Fibroblast of mammary gland (primary cell): ENCODE measurements around the gene ETV5.

Source experiments
- DNase-seq: peaks from one replicate; pipeline ENCODE4 v3.0.0-alpha.2; 2010; ENCODE audit warnings: low read depth
- H3K4me3 ChIP-seq: 2 replicates; pipeline ENCODE4 v1.5.1; 2011; ENCODE audit warnings: low read depth, mild to moderate bottlenecking, low read length, moderate library complexity; ENCODE audit not compliant: control insufficient read depth
- CTCF ChIP-seq: conservative IDR thresholded peaks from 2 replicates; pipeline ENCODE4 v1.5.1; 2011; ENCODE audit warnings: low read depth, low read length, inconsistent platforms; ENCODE audit not compliant: control insufficient read depth, insufficient read depth

The ETV5 gene

GRCh38 chr3:186060222-186060621, 48.7 kb downstream of the ETV5 start:
- DNase-seq = no peak
- H3K4me3 ChIP-seq = no peak overlapping the region
- no peak for TF ChIP-seq CTCF

GRCh38 chr3:186059192-186059591, 49.7 kb downstream of the ETV5 start:
- DNase-seq = no peak
- no peak for TF ChIP-seq CTCF

GRCh38 chr3:186058225-186058624, 50.7 kb downstream of the ETV5 start:
- no peak for TF ChIP-seq CTCF
- no peak overlapping the region for H3K4me3 ChIP-seq
- DNase-seq = no peak

More at GRCh38 chr3:186059192-186059591, 49.7 kb downstream of the ETV5 start:
- H3K4me3 ChIP-seq = no peak overlapping the region

GRCh38 chr3:186057594-186057993, 51.3 kb downstream of the ETV5 start:
- DNase-seq = peak; percentile 91
- no peak for TF ChIP-seq CTCF

GRCh38 chr3:186054792-186055352, 54.0 kb downstream of the ETV5 start:
- no peak for TF ChIP-seq CTCF
- no peak overlapping the region for H3K4me3 ChIP-seq
- no peak for DNase-seq

More at GRCh38 chr3:186057594-186057993, 51.3 kb downstream of the ETV5 start:
- H3K4me3 ChIP-seq = no peak overlapping the region

GRCh38 chr3:186053954-186054791, 54.7 kb downstream of the ETV5 start:
- no peak overlapping the region for H3K4me3 ChIP-seq
- TF ChIP-seq CTCF = no peak
- peak; percentile 27 for DNase-seq
